HPDE6-E6E7 (cell line): ENCODE results near the gene KLK15.
"Not testable (repeated sequence)": the region's sequence is repeated elsewhere in the genome, so short reads cannot be mapped to it uniquely, and the experiment has no call there.

ENCODE experiments used
- DNase-seq: peaks from one replicate; pipeline ENCODE4 v3.0.0; 2011; ENCODE audit warnings: missing footprints; ENCODE audit errors: extremely low spot score

Gene KLK15

DNA sequence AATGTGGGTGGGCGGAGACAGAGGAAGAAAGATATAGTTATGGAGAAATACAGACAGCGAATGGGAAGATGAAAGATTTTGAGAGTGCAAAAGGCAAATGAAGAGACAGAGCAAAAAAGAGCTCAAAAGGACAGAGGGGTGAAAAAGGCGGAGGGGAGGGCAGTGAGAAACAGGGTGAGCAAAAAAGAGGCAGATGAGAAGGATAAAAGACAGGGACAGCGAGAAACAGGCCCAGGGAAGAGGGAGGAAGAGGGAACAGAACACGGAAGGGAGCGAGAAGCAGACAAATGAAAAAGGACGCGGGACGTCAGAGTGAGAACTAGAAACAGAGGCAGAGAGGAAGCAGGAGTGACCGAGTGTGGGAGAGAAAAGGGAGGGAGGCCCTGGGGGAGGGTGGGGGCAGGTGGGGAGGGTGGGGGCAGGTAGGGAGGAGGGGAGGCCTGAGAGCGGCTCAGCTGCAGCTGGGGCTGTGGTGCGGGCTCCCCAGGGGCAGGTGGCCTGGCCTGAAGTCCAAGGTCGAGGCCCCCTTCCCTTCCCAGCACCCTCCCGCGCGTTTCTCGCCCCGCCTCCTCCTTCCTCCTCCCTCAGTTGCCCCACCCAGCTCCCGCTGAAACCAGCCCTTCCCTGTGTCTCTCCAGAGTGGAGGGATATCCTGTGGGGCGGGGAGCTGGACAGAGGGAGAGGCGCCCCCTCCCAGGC, 12.7 kb downstream of the KLK15 start:
- DNase-seq: no peak

DNA sequence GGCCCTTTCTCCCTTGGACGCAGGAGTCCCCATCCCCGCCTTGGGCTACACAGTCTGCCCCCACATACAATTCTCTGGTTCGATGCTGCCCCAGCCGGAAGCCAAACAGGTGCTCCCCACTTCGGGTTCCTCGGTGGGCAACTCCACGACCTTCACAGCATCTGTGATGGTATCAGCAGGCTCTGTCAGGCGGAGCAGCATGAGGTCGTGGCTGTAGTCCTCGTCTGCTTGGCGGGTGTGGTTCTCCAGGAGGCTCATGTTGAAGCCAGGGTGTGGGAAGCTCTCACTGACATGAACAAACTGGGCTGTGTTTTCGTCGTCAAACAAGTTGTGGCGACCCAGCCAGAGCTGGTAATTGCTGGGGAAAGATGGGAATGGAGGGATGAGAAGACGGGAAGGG, 13.3 kb downstream of the KLK15 start:
- no peak for DNase-seq

DNA sequence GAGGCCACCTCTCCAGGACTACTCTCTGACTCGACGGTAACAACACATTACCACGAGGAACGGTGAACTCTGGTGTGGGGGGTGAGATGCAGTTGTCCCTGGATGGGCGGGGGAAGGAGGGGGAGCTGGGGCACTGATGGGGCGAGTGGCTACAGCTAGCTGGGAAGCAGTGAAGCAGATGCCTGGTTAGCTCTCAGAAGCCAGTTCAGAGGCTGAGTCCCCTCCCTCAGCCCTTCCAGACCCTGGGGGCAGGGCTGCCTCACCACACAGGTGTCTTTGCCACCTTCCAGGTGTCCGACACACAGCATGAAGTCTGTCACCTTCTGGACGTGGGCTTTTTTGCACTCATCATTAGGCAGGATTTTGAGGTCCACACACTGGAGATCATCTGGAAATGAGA, 13.7 kb downstream of the KLK15 start:
- DNase-seq: no peak

DNA sequence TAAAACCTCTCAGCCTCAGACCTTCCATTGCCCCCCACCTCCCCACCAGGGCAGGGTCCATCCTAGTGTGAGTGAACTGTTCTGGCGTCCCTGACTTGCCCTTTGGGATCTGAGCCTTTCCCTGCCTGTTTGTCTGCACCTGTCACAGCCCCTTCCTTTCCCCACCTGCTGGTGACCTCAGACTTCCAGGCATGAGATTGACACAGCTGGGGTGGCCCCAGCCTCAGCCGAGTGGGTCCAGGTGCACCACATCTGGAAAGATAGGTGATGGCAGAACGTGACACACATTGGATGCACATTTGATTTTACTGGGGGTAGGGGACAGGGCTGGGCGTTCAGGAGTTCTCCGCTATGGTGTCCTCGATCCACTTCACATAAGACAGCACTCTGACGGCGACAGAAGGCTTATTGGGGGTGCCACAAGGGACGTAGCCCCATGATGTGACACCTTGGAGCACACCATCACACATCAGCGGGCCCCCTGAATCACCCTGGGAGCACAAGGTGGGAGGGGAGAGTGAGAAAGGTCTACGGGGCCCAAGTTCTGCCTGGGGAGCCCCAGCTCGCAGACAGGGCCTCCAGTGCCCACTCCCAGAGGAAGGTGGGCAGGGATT, 14.4 kb downstream of the KLK15 start:
- DNase-seq: no peak

GRCh38 chr19:50817941-50818858, 15.2 kb downstream of the KLK15 start:
- DNase-seq: peak; percentile 71

GRCh38 chr19:50815439-50815838, 17.9 kb downstream of the KLK15 start:
- no peak for DNase-seq

DNA sequence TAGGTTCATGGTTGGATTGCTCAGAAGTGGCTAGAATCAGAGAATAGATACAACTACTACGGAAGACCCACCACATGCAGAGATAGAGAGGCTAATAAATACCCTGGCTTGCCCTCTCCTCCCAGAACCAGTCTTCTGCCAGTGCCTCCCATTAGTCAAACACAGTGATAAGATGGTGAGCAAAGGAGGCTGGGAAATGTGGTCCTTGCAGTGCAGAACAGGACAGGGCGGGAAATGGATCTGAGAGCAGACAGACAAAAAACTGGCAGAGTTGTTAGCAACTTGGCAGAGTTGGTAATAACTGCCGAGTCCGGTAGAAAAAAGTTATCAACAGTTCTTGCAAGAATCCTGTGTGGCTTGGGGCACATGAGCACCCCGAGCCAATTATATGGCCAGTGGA, 18.5 kb downstream of the KLK15 start:
- no peak for DNase-seq

GRCh38 chr19:50812474-50812873, 20.9 kb downstream of the KLK15 start:
- DNase-seq: no peak

DNA sequence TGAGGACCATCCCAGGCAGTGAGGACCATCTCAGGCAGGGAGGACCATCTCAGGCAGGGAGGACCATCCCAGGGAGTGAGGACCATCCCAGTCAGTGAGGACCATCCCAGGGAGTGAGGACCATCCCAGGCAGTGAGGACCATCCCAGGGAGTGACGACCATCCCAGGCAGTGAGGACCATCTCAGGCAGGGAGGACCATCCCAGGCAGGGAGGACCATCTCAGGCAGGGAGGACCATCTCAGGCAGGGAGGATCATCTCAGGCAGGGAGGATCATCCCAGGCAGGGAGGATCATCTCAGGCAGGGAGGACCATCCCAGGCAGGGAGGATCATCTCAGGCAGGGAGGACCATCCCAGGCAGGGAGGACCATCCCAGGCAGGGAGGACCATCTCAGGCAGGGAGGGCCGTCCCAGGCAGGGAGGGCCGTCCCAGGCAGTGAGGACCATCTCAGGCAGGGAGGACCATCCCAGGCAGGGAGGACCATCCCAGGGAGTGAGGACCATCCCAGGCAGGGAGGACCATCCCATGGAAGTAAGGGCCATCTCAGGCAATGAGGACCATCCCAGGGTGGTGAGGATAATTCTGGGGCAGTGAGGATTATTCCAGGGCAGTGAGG, 21.6 kb downstream of the KLK15 start:
- not testable (repeated sequence) for DNase-seq

- no peak for DNase-seq
Measured at GRCh38 chr19:50808856-50809255, 24.5 kb downstream of the KLK15 start.

DNA sequence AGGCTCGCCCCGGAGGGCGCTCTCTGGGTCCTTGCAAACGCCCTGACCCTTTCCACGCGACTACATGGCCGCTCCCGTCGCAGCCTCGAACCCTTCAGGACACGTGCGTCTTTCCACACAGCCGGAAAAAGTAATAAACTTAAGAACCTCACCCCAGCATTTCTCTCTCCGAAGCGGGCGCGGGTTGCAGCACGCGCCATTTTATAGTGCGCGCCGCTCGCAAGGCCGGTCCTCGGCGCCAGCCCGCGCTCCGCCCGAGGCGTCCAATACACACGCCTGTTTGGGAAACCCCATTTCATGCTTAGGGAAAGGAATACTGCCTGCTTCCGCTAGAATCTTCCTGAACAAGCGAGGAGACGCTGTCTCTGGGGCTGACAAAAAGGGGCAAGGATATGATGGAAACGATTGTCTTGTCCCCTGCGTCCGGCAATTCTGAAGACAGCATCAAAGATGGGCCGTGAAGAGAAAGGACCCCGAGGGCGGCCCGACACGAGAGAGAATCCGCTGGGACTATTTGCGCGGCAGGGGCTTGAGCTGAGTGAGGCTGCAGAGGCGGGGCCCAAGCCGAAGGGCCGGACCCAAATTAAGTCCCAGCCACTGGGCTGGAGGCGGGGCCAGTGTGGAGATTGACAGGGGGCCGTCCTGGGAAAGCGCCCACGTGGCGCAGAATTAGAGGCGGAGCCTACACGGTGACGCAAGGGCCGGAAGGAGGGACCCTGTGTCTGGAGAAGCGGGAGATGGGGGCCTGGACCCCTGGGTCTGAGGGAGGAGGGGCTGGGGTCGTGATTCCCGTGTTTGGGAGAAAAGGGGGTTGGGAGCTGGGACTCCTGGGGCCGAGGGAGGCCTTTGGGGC, 28.7 kb downstream of the KLK15 start:
- peak; percentile 95 for DNase-seq

DNA sequence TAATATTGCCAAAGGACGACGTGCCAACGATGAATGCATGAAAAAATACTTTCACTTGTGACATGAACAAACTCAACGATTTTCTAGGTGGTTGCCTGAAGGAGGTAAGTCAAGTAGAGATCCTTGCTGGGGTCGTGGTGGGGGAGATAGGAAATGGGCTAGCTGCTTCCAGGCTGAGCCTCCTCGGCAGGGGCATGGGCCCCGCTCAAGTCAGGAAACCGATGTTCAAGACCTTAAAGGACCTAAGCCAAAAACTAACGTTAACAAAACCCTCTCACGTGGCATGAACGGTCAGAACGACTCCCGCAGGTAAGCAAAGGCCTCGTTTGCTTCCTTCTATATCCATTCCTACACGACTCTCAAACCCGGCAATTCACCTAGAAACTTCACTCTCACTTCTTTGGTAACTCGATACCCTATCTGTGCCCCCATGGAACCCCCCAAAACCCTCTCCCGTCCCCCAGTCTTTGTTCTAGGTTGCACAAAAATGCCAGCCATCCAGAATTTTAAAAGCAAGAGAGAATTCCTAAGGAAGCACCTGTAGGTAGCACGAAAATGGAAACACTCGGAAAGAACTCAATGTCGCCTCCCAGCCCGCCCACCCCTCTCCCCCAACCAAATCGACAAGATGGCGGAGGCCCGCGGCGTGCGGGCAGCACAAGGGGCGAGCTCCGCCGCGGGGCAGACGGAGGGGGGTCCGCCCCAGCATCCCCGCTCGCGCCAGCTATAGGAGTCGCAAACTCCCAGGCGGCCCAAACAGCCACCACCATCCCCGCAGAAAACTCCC, 29.5 kb downstream of the KLK15 start:
- DNase-seq: no peak

DNA sequence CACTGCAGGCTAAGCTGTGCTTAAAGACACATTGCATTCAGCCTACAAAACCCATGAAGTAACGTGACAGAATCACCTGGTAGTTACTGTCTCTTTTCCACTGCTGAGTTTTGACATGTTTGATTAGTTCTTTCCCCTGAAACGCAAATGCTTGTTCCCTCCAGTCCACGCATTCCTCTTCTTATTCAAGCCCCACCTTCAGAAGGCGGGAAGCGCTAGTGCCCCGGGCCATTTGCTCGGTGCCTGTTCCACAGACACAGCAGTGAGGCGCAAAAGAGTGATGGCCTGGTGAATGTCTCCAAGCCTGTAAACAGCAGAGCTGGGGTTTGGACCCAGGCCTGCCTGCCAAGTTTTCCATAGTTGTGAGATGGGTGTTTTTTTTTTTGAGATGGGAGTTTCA, 32.3 kb downstream of the KLK15 start:
- DNase-seq: no peak

DNA sequence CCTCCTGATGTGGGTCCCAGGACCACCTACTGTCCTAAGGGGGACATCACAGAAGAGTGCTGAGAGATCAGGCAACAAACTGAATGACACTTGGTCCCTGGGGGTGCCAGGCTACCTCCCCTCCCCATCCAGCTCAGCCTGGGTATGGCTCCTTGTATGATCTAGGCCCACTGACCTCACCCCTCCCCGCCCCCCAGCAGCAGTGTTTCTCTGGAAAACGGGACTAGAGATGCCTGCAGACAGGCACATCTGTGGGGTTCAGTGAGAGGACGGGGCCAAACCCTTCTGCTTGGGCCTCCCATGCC, 33.9 kb downstream of the KLK15 start:
- DNase-seq: no peak

- no peak for DNase-seq
Measured at GRCh38 chr19:50798659-50799546, 34.5 kb downstream of the KLK15 start.

- no peak for DNase-seq
Measured at GRCh38 chr19:50797781-50798658, 35.4 kb downstream of the KLK15 start.

GRCh38 chr19:50797429-50797780, 36.0 kb downstream of the KLK15 start:
- no peak for DNase-seq

- DNase-seq: no peak
Measured at GRCh38 chr19:50796634-50797428, 36.5 kb downstream of the KLK15 start.
